Caki2 (cell line): ENCODE measurements around the gene KLB. TPM values are rescaled to one million over a fixed set of nuclear protein-coding genes. Genes with fewer than 3 reads are reported as not detected.
"Not testable (repeated sequence)": the region's sequence is repeated elsewhere in the genome, so short reads cannot be mapped to it uniquely, and the experiment has no call there.

Experiments used
- DNase-seq: peaks from one replicate; pipeline ENCODE4 v3.0.0-alpha.2; 2015; ENCODE audit warnings: low read depth
- in situ Hi-C: cut with HindIII; loops from 2 replicates; pipeline ENCODE4 v1.10.0; 2016; ENCODE audit warnings: low sequenced_read_pairs, low pct_unique_long_range_greater_than_20kb, mixed read lengths
- total RNA-seq: library from RNA; depleted of rRNA; stranded (reverse); fragments of >200 nt; shearing (Covaris generic); gene quantifications from 2 replicates; pipeline ENCODE4 v1.2.3, GENCODE V29; 2014; ENCODE audit warnings: low replicate concordance

KLB gene
- total RNA-seq, 1 experiment from 2014 or later: 0.68 TPM

- in situ Hi-C loops: no loop called here
- DNase-seq: no peak
These were observed 47.0 kb downstream of the KLB start for GRCh38 chr4:39453738-39454137.

- no peak for DNase-seq
- in situ Hi-C loops: no loop called here
These were observed 48.8 kb downstream of the KLB start for GRCh38 chr4:39455486-39455885.

- in situ Hi-C loops: no loop called here
- no peak for DNase-seq
These were observed 50.4 kb downstream of the KLB start for GRCh38 chr4:39456946-39457763.

- in situ Hi-C loops, DNase-seq: not testable (repeated sequence)
These were observed 51.4 kb downstream of the KLB start for GRCh38 chr4:39458161-39458504.

- DNase-seq: peak; percentile 93
- in situ Hi-C loops: no loop called here
These were observed 52.0 kb downstream of the KLB start, which contains the start of the genes LIAS and RPL9 for GRCh38 chr4:39458505-39459300. TSS of gene LIAS (plus strand) at chr4:39459056. CDS start at chr4:39459118, 62 bp downstream. TSS of gene RPL9 (minus strand) at chr4:39458922. CDS start at chr4:39458439, 483 bp downstream.

- in situ Hi-C loops: no loop called here
- DNase-seq: peak; percentile 68
These were observed 58.3 kb downstream of the KLB start for GRCh38 chr4:39464886-39465501.

GRCh38 chr4:39466747-39467146 lies 60.0 kb downstream of the KLB start:
- in situ Hi-C loops: no loop called here
- DNase-seq: peak; percentile 83

- in situ Hi-C loops: no loop called here
- no peak for DNase-seq
These were observed 60.7 kb downstream of the KLB start for GRCh38 chr4:39467464-39467863.

- in situ Hi-C loops: no loop called here
- DNase-seq: peak; percentile 82
These were observed 62.8 kb downstream of the KLB start for GRCh38 chr4:39469429-39470077.

- DNase-seq: no peak
- in situ Hi-C loops: no loop called here
These were observed 63.7 kb downstream of the KLB start for GRCh38 chr4:39470402-39470801.

GRCh38 chr4:39472396-39472795 lies 65.7 kb downstream of the KLB start:
- in situ Hi-C loops: no loop called here
- no peak for DNase-seq

GRCh38 chr4:39476187-39476895 lies 69.6 kb downstream of the KLB start:
- in situ Hi-C loops: no loop called here
- no peak for DNase-seq

- in situ Hi-C loops: no loop called here
- DNase-seq: no peak
These were observed 73.5 kb downstream of the KLB start for GRCh38 chr4:39480251-39480650.

GRCh38 chr4:39480902-39481695 lies 74.4 kb downstream of the KLB start:
- DNase-seq: no peak
- in situ Hi-C loops: no loop called here

- in situ Hi-C loops: no loop called here
- no peak for DNase-seq
These were observed 78.0 kb downstream of the KLB start for GRCh38 chr4:39484582-39485272.

- DNase-seq: no peak
- in situ Hi-C loops: no loop called here
These were observed 79.6 kb downstream of the KLB start for GRCh38 chr4:39486221-39486804.
